Stimulated activated effector memory CD8-positive, alpha-beta T cell treated with anti-CD3 and anti-CD28 coated beads, Interleukin-12 subunit alpha, Interleukin-12 subunit beta, amount 100 ng/mL, for 72 hours (primary cell): Measurements from ENCODE around the gene RHBDL3.
"Not testable (repeated sequence)": the region's sequence is repeated elsewhere in the genome, so short reads cannot be mapped to it uniquely, and the experiment has no call there.

Experiments
- ATAC-seq: fragments of 150-1000 bp; cut with Tn5 transposase; 2 replicates; pipeline ENCODE4 v1.10.0; 2021
- DNase-seq, 2 donors: peaks; one replicate each; pipeline ENCODE4 v3.0.0; 2021 to 2022; ENCODE audit warnings: low spot score in 2 of 2
- H3K27ac Mint-ChIP-seq: one replicate; pipeline ENCODE4 v1.8.0; 2022; ENCODE audit warnings: mild to moderate bottlenecking, mixed read lengths
- H3K36me3 Mint-ChIP-seq: one replicate; pipeline ENCODE4 v1.8.0; 2022; ENCODE audit warnings: mild to moderate bottlenecking, mixed read lengths
- H3K4me1 Mint-ChIP-seq: one replicate; pipeline ENCODE4 v1.8.0; 2022; ENCODE audit warnings: mixed read lengths
- H3K4me3 Mint-ChIP-seq: one replicate; pipeline ENCODE4 v1.8.0; 2022; ENCODE audit warnings: mild to moderate bottlenecking, mixed read lengths
- H3K9me3 Mint-ChIP-seq: one replicate; pipeline ENCODE4 v1.8.0; 2022; ENCODE audit warnings: mixed read lengths

Gene RHBDL3

GRCh38 chr17:32261936-32262510 is 3.6 kb upstream of the RHBDL3 start:
- H3K4me3 Mint-ChIP-seq, result no peak overlapping the region
- H3K36me3 Mint-ChIP-seq, result no peaks in the 10 kb centered on the region
- H3K27ac Mint-ChIP-seq, result no peak overlapping the region
- H3K4me1 Mint-ChIP-seq, result peaks cover 14% of the 10 kb centered on the region
- no peak for ATAC-seq
- no peak for DNase-seq
- no peaks in the 10 kb centered on the region for H3K9me3 Mint-ChIP-seq

- H3K4me1 Mint-ChIP-seq, result peaks cover 26% of the 10 kb centered on the region
- not testable (repeated sequence) for H3K27ac Mint-ChIP-seq, DNase-seq, H3K4me3 Mint-ChIP-seq, ATAC-seq, H3K9me3 Mint-ChIP-seq, H3K36me3 Mint-ChIP-seq
Measured at GRCh38 chr17:32263515-32263914, 2.1 kb upstream of the RHBDL3 start.

GRCh38 chr17:32264140-32264799 is 1.4 kb upstream of the RHBDL3 start:
- H3K4me1 Mint-ChIP-seq, result peaks cover 30% of the 10 kb centered on the region
- H3K9me3 Mint-ChIP-seq, result no peaks in the 10 kb centered on the region
- peak overlapping the region; percentile 58 for H3K4me3 Mint-ChIP-seq
- no peak for DNase-seq
- no peak overlapping the region for H3K27ac Mint-ChIP-seq
- no peak for ATAC-seq
- no peaks in the 10 kb centered on the region for H3K36me3 Mint-ChIP-seq

GRCh38 chr17:32264823-32265191 is 825 bp upstream of the RHBDL3 start:
- no peaks in the 10 kb centered on the region for H3K9me3 Mint-ChIP-seq
- H3K4me3 Mint-ChIP-seq, result peak overlapping the region; percentile 58
- H3K27ac Mint-ChIP-seq, result no peak overlapping the region
- H3K36me3 Mint-ChIP-seq, result no peaks in the 10 kb centered on the region
- H3K4me1 Mint-ChIP-seq, result peaks cover 30% of the 10 kb centered on the region
- DNase-seq (no peak), ATAC-seq (no peak)

GRCh38 chr17:32266051-32266388 is 388 bp downstream of the RHBDL3 start:
- Mint-ChIP-seq H3K4me3 (peak overlapping the region; percentile 69), H3K9me3 (no peaks in the 10 kb centered on the region), H3K27ac (no peak overlapping the region), H3K4me1 (peaks cover 30% of the 10 kb centered on the region), H3K36me3 (no peaks in the 10 kb centered on the region)
- DNase-seq (no peak), ATAC-seq (no peak)

GRCh38 chr17:32266389-32267301 is 1.0 kb downstream of the RHBDL3 start:
- ATAC-seq (peak; percentile 44), DNase-seq (peak in 1 of 2 donors; percentile 57)
- no peaks in the 10 kb centered on the region for H3K36me3 Mint-ChIP-seq
- no peaks in the 10 kb centered on the region for H3K9me3 Mint-ChIP-seq
- H3K4me3 Mint-ChIP-seq, result peak overlapping the region; percentile 69
- H3K4me1 Mint-ChIP-seq, result peaks cover 30% of the 10 kb centered on the region
- peak overlapping the region; percentile 32 for H3K27ac Mint-ChIP-seq

GRCh38 chr17:32267690-32268205 is 2.1 kb downstream of the RHBDL3 start:
- ATAC-seq, result no peak
- H3K36me3 Mint-ChIP-seq, result no peaks in the 10 kb centered on the region

GRCh38 chr17:32268734-32269288 is 3.2 kb downstream of the RHBDL3 start:
- Mint-ChIP-seq H3K27ac (no peak overlapping the region), H3K4me3 (no peak overlapping the region), H3K36me3 (no peaks in the 10 kb centered on the region), H3K4me1 (peaks cover 30% of the 10 kb centered on the region), H3K9me3 (no peaks in the 10 kb centered on the region)
- no peak for ATAC-seq
- DNase-seq, result no peak

More at GRCh38 chr17:32267690-32268205, 2.1 kb downstream of the RHBDL3 start:
- no peak for DNase-seq
- no peak overlapping the region for H3K27ac Mint-ChIP-seq
- H3K4me1 Mint-ChIP-seq, result peaks cover 30% of the 10 kb centered on the region
- H3K4me3 Mint-ChIP-seq, result peak overlapping the region; percentile 69
- no peaks in the 10 kb centered on the region for H3K9me3 Mint-ChIP-seq

GRCh38 chr17:32269377-32269776 is 3.7 kb downstream of the RHBDL3 start:
- Mint-ChIP-seq H3K4me3 (no peak overlapping the region), H3K9me3 (no peaks in the 10 kb centered on the region), H3K36me3 (no peaks in the 10 kb centered on the region), H3K4me1 (peaks cover 30% of the 10 kb centered on the region), H3K27ac (no peak overlapping the region)
- ATAC-seq (no peak), DNase-seq (no peak)

- ATAC-seq, result no peak
- Mint-ChIP-seq H3K27ac (no peak overlapping the region), H3K9me3 (no peaks in the 10 kb centered on the region)
Measured at GRCh38 chr17:32271844-32272243, 6.2 kb downstream of the RHBDL3 start.

GRCh38 chr17:32274101-32274500 is 8.5 kb downstream of the RHBDL3 start:
- no peak for ATAC-seq
- no peak overlapping the region for H3K27ac Mint-ChIP-seq
- H3K4me1 Mint-ChIP-seq, result no peaks in the 10 kb centered on the region
- DNase-seq, result no peak
- no peaks in the 10 kb centered on the region for H3K9me3 Mint-ChIP-seq
- no peaks in the 10 kb centered on the region for H3K36me3 Mint-ChIP-seq
- H3K4me3 Mint-ChIP-seq, result no peak overlapping the region

More at GRCh38 chr17:32271844-32272243, 6.2 kb downstream of the RHBDL3 start:
- H3K4me1 Mint-ChIP-seq, result peaks cover 18% of the 10 kb centered on the region
- H3K4me3 Mint-ChIP-seq, result no peak overlapping the region
- no peaks in the 10 kb centered on the region for H3K36me3 Mint-ChIP-seq
- no peak for DNase-seq

- Mint-ChIP-seq H3K9me3 (no peaks in the 10 kb centered on the region), H3K36me3 (no peaks in the 10 kb centered on the region), H3K4me3 (no peak overlapping the region), H3K27ac (no peak overlapping the region), H3K4me1 (no peaks in the 10 kb centered on the region)
- DNase-seq, result no peak
- no peak for ATAC-seq
Measured at GRCh38 chr17:32274643-32275042, 9.0 kb downstream of the RHBDL3 start.

GRCh38 chr17:32275060-32276042 is 9.7 kb downstream of the RHBDL3 start:
- H3K4me3 Mint-ChIP-seq, result no peak overlapping the region
- ATAC-seq (peak; percentile 46), DNase-seq (no peak)
- H3K4me1 Mint-ChIP-seq, result no peaks in the 10 kb centered on the region
- no peaks in the 10 kb centered on the region for H3K9me3 Mint-ChIP-seq
- no peak overlapping the region for H3K27ac Mint-ChIP-seq
- H3K36me3 Mint-ChIP-seq, result no peaks in the 10 kb centered on the region

- H3K27ac Mint-ChIP-seq, result no peak overlapping the region
- no peak for ATAC-seq
- H3K4me1 Mint-ChIP-seq, result no peaks in the 10 kb centered on the region
- no peak for DNase-seq
- no peak overlapping the region for H3K4me3 Mint-ChIP-seq
- H3K36me3 Mint-ChIP-seq, result no peaks in the 10 kb centered on the region
- no peaks in the 10 kb centered on the region for H3K9me3 Mint-ChIP-seq
Measured at GRCh38 chr17:32276171-32276601, 10.6 kb downstream of the RHBDL3 start.
